Brain microvascular endothelial cell (primary cell): ENCODE results near the gene FCN3.
A peak's percentile ranks its signal among the peaks of the same experiment; 100 is the strongest.

Experiments
- DNase-seq: peaks from one replicate; pipeline ENCODE4 v3.0.0-alpha.2; 2020
- H3K27ac ChIP-seq: fragments of 250-450 bp; sonication (Bioruptor Pico); 2 replicates; pipeline ENCODE4 v1.5.1; 2020; ENCODE audit warnings: mild to moderate bottlenecking, moderate library complexity
- H3K27me3 ChIP-seq: fragments of 250-450 bp; sonication (Bioruptor Pico); replicated peaks from 2 replicates; pipeline ENCODE4 v1.5.1; 2020; ENCODE audit warnings: mild to moderate bottlenecking
- H3K36me3 ChIP-seq: fragments of 250-450 bp; sonication (Bioruptor Pico); replicated peaks from 2 replicates; pipeline ENCODE4 v1.5.1; 2020; ENCODE audit warnings: mild to moderate bottlenecking
- H3K4me3 ChIP-seq: 2 replicates; pipeline ENCODE4 v1.5.1; 2011; ENCODE audit warnings: low read depth, mild to moderate bottlenecking, control low read depth, low read length, moderate library complexity
- in situ Hi-C: cut with HindIII; loops from 2 replicates; pipeline ENCODE4 v1.10.0; 2017; ENCODE audit warnings: low sequenced_read_pairs, low pct_ligation_motif_present
- TF ChIP-seq, protein P1 (sequence below): IDR thresholded peaks from 2 replicates; pipeline ENCODE4 v1.5.1; 2011; ENCODE audit warnings: low read depth, mild to moderate bottlenecking, moderate library complexity, low read length, control low read depth, inconsistent platforms; ENCODE audit errors: missing control alignments

FCN3 gene

DNA sequence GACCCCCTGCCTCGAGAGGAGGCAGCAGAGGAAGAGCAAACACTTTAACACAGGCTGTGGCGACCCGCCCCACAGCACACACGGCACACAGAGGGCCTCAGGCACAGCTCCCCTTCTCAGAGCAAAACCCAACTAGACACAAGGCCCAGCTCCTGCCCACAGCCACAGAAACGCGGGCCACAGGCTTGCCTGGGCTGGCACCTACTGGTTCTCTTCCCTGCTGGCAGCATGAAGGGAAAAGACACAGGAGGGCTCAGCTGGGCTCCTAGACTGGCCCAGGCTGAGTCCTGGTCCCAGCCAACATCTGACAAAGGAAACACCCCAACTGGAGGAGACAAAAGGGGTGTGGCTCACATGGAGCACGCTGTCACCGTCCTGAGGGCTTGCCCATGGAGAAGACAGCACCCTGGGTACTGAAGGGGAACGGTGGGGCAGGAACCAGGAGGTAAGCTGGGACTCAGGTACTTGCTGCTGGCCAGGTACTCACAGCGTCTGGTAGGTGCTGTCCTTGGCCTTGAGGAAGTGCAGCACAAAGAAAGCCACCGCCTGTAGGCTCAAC, 5.0 kb upstream of the FCN3 start:
- H3K36me3 ChIP-seq, result no peaks in the 10 kb centered on the region
- in situ Hi-C loops, result no loop called here
- TF ChIP-seq, protein P1, sequence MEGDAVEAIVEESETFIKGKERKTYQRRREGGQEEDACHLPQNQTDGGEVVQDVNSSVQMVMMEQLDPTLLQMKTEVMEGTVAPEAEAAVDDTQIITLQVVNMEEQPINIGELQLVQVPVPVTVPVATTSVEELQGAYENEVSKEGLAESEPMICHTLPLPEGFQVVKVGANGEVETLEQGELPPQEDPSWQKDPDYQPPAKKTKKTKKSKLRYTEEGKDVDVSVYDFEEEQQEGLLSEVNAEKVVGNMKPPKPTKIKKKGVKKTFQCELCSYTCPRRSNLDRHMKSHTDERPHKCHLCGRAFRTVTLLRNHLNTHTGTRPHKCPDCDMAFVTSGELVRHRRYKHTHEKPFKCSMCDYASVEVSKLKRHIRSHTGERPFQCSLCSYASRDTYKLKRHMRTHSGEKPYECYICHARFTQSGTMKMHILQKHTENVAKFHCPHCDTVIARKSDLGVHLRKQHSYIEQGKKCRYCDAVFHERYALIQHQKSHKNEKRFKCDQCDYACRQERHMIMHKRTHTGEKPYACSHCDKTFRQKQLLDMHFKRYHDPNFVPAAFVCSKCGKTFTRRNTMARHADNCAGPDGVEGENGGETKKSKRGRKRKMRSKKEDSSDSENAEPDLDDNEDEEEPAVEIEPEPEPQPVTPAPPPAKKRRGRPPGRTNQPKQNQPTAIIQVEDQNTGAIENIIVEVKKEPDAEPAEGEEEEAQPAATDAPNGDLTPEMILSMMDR, result no peak
- H3K27me3 ChIP-seq, result no peaks in the 10 kb centered on the region
- H3K4me3 ChIP-seq, result no peak overlapping the region
- no peak overlapping the region for H3K27ac ChIP-seq
- no peak for DNase-seq

DNA sequence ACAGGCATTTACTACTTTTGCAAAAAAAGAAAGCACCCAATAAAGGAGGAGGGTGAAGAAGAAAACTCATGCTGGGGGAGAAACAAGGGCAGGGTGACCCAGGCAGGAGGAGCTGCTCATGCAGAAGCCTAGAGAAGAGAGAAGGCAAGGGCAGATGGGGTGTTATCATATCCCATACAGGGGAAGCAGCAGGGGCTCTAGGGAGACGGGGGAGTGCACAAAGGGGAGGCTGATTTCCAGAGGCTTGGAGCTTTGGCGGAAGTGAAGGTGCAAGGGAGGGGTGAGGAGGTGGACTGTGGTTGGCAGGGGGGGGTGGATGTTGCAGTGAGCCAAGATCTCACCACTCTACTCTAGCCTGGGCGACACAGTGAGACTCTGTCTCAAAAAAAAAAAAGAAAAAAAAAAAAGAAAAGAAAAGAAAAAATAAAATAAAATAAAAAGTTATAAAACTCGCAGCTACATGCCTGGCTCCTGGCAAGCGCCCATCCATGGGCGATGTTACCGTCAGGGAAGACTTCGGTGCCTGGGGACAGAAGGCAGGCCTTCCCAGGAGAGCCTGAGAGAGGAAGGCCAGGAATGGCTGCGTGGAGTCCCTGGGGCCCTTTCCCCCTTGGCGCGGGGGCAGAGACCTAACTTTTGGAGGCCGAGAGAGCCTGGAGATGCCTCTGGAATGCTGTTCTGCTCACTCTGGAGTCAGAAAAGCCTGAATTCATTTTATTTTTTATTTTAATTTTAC, 3.3 kb upstream of the FCN3 start:
- TF ChIP-seq, protein P1, result no peak
- Histone ChIP-seq H3K36me3 (no peaks in the 10 kb centered on the region), H3K27me3 (no peaks in the 10 kb centered on the region), H3K27ac (no peak overlapping the region), H3K4me3 (no peak overlapping the region)
- in situ Hi-C loops, result no loop called here
- no peak for DNase-seq

DNA sequence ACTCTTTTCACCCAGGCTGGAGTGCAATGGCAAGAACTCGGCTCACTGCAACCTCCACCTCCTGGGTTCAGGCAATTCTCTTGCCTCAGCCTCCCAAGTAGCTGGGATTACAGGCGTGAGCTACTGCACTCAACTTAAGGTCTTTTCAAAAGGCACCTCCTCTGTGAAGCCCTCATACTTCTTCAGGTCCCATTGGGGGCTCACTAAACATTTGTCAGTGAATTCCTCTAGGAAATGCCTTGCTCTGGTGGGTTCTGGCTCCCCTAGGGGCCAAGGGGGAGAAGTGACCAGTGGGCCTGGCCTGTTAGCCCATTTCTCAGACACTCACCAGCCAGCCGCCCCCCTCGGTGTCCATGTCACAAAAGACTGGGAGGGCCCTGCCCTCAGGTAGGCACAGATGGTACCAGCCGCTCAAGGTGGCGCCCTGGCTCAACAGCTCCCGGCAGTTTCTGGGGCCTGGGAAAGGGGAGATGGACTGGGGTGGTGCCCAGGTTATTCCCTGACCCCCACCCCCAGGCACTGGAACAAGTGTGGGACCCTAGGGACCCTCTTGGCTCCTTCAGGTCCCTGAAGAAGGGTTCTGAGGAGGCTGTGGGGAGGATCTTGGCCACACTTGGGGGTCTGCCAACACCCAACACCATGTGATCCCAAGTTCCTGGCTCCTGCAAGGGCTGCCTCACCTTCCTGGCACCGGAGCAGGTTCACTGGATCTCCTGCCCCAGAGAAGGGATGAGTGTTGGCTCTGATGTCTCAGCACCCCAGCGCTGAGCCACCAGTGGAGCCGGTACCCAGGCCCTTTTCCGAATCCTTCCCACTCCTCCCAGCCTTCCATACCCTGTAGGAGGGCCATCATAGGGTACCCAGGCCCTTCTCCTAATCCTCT, 1.6 kb downstream of the FCN3 start:
- H3K36me3 ChIP-seq, result no peaks in the 10 kb centered on the region
- in situ Hi-C loops, result no loop called here
- DNase-seq, result no peak
- no peak overlapping the region for H3K4me3 ChIP-seq
- TF ChIP-seq, protein P1, result peak; percentile 70
- no peak overlapping the region for H3K27ac ChIP-seq
- H3K27me3 ChIP-seq, result no peaks in the 10 kb centered on the region

DNA sequence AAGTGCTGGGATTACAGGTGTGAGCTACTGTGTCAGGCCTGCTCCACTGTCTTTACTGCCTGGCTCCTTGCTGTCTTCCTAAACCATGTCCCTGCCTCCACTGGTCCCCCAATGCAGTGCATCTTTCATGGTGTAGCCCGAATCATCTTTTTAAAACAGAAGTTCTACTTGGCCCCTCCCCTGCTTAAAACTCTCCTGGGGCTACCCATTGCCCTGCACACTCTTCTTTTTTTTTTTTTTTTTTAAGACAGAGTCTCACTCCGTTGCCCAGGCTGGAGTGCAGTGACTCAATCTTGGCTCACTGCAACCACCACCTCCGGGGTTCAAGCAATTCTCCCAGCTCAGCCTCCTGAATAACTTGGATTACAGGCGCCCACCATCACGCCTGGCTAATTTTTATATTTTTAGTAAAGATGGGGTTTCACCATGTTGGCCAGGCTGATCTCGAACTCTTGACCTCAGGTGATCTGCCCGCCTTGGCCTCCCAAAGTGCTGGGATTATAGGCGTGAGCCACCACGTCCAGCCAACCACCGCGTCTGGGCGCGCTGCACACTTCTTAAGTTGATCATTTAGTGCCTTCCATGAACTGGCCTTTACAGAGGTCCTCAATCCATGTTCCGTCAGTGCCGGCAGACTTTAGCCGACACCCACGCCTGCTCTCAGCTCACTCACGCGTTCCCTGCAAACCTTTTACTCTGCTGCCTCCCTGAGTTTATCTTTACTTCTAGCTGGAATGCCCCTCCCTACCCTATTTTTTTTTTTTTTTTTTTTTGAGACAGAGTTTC, 2.4 kb downstream of the FCN3 start:
- TF ChIP-seq, protein P1, result no peak
- Histone ChIP-seq H3K36me3 (no peaks in the 10 kb centered on the region), H3K4me3 (no peak overlapping the region), H3K27me3 (no peaks in the 10 kb centered on the region), H3K27ac (no peak overlapping the region)
- in situ Hi-C loops, result no loop called here
- DNase-seq, result no peak

DNA sequence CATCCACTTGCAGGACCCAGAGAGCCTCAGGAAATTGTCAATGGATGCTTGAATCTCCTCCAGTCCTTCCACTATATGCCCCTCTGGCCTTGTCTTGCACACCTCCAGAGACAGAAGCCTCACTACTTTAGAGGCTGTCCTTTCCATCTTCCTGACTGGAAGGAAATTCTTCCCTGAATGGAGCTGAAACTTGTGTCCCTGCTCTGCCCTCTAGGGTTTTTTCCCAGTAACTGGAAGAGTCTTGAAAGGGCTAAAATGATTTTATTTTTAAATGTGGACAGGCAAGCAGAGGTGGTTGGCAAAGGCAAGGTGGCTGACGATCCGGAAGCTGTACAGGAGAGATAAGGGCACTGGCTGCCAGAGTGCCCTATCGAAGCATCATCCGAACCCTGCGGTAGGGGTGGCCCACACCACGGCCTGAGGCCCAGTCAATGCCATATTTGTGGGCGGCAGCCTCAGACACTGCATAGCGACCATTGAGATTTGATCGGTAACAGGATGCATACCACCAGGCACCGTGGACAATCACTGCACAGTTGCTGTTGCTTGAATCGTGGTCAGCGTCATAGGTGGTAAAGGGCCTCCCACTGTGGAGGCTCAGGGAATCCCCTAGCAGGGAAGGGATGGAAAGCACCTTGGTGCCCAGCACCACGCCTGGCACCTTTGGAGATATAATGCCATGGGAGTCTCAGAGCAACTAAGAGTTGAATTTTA, 5.6 kb downstream of the FCN3 start:
- no peak for DNase-seq
- no peak overlapping the region for H3K27ac ChIP-seq
- H3K4me3 ChIP-seq, result no peak overlapping the region
- TF ChIP-seq, protein P1, result peak; percentile 58
- no peaks in the 10 kb centered on the region for H3K36me3 ChIP-seq
- in situ Hi-C loops, result no loop called here
- no peaks in the 10 kb centered on the region for H3K27me3 ChIP-seq
